ENCODE measurements around the gene NPVF. TPM values are rescaled to one million over a fixed set of nuclear protein-coding genes. Genes with fewer than 3 reads are reported as not detected.

Gene NPVF, protein sequence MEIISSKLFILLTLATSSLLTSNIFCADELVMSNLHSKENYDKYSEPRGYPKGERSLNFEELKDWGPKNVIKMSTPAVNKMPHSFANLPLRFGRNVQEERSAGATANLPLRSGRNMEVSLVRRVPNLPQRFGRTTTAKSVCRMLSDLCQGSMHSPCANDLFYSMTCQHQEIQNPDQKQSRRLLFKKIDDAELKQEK
- not detected for total RNA-seq
- polyA plus RNA-seq, result not detected
- 0 reads per million in 6 experiments for total RNA-seq

DNA sequence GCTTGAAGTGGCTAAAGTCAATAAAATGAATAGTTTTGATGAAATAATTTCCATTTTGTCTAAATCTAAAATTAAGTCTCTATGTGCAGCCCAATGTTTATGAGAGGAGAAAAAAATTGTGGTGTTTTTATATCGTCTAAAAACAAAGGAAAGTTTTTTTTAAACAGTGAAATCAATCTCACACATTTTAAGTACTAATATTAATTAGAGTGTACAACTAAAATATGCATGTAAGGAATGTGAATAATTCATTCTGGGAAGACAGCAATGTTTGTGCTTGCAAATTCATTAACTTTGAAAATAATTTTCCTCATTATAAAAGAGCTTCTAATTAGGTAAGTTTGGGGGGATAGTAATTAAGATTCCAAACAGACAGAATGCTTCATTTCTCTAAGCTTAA lies at the start of gene NPVF:
TSS of gene NPVF (minus strand) at position 101 of the 400 bp plus-strand sequence. CDS start at position 54, 47 bp downstream.
- H3K4me3 Mint-ChIP-seq, result no peak within 1 kb of the TSS
- no peaks in the 10 kb centered on the region for H3K4me1 Mint-ChIP-seq
- no peak for ATAC-seq
- H3K27me3 Mint-ChIP-seq, result peaks cover 12 to 32% (median 32%) of the 10 kb centered on the region in 5 donors
- DNase-seq, result no peak
- peaks cover 0 to 13% (median 0%) of the 10 kb centered on the region in 3 donors for H3K36me3 Mint-ChIP-seq
- POLR2A ChIA-PET, result no interaction called here
- H3K27ac Mint-ChIP-seq, result no peak within 1 kb of the TSS
- H3K9me3 Mint-ChIP-seq, result peaks cover 0 to 11% (median 0%) of the 10 kb centered on the region in 9 donors

DNA sequence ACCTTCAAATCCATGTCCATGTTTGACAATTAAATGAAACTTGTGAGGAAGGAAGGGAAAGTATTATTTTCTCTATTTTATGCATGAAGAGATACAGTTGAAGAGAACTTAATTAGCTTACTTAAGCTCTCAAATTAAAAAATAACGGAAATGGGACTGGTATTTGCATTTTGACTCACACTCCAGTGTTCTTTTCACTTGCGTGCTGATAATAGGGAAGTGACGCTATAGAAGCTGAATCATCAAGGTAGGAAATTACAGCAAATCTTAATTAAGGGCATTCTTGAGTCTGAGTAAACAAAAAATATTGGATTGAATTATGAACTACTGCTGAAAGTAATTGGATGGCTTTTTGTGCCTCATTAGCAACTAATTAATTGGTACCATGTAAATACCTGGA lies 44.0 kb upstream of the NPVF start:
- no peaks in the 10 kb centered on the region for H3K9me3 Mint-ChIP-seq
- no peak overlapping the region for H3K27ac Mint-ChIP-seq
- H3K4me3 Mint-ChIP-seq, result no peak overlapping the region
- POLR2A ChIA-PET, result no interaction called here
- ATAC-seq, result no peak
- DNase-seq, result no peak
- no peaks in the 10 kb centered on the region for H3K4me1 Mint-ChIP-seq
- H3K36me3 Mint-ChIP-seq, result no peaks in the 10 kb centered on the region
- H3K27me3 Mint-ChIP-seq, result peaks cover 0 to 2% (median 0%) of the 10 kb centered on the region in 5 donors

DNA sequence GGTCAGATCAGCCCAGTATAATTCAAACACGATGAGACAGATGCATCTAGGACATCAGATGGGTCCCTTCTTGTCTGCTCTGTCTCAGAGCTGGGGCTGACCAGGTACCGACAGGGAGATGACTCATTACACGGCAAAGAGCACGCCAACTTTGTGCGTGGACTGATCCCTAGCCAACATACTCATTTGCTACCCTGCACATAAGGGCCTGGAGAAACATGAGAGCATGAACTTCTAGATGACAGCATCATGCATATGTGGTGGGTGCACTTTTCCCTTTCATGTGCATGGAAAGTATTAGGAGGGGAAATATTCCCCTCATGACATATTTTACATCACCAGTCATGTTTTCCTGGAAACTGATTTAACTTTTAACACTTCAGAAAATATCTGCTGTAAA lies 35.1 kb upstream of the NPVF start:
- DNase-seq, result no peak
- no peak overlapping the region for H3K4me3 Mint-ChIP-seq
- POLR2A ChIA-PET, result no interaction called here
- no peaks in the 10 kb centered on the region for H3K9me3 Mint-ChIP-seq
- H3K36me3 Mint-ChIP-seq, result no peaks in the 10 kb centered on the region
- ATAC-seq, result no peak
- peak overlapping the region in 2 of 10 donors; percentile 4 to 38 for H3K27ac Mint-ChIP-seq
- H3K27me3 Mint-ChIP-seq, result peaks cover 2 to 18% (median 6%) of the 10 kb centered on the region in 5 donors
- H3K4me1 Mint-ChIP-seq, result peaks cover 10 to 31% (median 27%) of the 10 kb centered on the region in 4 donors

DNA sequence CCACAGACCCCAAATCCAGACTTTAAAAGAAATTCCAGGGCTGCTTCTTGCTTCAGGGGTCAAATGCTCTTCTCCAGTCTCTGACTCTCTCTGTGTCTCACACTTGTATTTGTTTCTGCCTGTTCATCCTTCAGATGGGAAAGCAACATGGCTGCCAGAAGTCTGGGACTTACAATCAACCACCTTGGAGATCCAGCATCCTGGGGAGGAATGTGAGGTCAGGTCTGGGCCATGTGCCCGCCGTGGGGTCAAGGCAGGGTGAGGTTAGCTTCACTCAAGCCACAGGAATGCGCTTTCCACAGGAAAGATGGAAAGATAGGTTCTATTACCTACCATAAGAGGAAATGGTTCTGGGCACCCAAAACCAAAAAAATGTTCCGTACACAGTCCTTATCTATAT lies 34.3 kb upstream of the NPVF start:
- H3K27me3 Mint-ChIP-seq, result peaks cover 2 to 18% (median 8%) of the 10 kb centered on the region in 5 donors
- POLR2A ChIA-PET, result no interaction called here
- H3K27ac Mint-ChIP-seq, result no peak overlapping the region
- DNase-seq, result no peak
- no peak for ATAC-seq
- no peak overlapping the region for H3K4me3 Mint-ChIP-seq
- H3K36me3 Mint-ChIP-seq, result no peaks in the 10 kb centered on the region
- H3K4me1 Mint-ChIP-seq, result peaks cover 10 to 31% (median 27%) of the 10 kb centered on the region in 4 donors
- no peaks in the 10 kb centered on the region for H3K9me3 Mint-ChIP-seq

DNA sequence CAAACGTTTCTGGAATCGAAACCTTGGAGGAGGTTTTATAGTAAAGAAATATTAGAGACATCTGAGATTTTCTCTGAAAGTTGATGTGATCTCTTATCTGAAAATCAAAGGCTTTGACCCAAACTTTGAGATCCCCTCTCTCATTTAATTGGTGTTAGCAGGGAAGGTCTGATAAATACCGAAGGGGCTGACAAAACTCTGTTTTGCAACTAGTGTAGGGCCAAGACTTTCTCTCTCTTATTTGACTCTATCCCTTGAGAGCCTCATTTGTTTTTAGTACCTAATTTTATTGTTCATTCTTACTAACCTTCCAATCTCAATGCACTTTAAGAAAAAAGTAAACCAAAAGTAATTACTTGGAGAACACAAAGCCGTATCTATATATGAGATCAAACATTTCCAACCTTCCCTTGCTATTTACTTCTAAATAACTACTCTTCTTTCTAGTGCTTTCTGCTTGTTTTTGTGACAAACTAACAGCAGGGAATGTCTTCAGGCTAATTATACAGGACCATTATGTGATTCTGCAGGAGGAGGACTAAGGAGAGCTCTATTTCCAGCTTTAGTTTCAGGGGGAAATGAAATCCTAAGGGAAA lies 33.4 kb upstream of the NPVF start:
- Mint-ChIP-seq H3K36me3 (no peaks in the 10 kb centered on the region), H3K27me3 (peaks cover 2 to 18% (median 8%) of the 10 kb centered on the region in 5 donors)
- no peak for ATAC-seq

DNA sequence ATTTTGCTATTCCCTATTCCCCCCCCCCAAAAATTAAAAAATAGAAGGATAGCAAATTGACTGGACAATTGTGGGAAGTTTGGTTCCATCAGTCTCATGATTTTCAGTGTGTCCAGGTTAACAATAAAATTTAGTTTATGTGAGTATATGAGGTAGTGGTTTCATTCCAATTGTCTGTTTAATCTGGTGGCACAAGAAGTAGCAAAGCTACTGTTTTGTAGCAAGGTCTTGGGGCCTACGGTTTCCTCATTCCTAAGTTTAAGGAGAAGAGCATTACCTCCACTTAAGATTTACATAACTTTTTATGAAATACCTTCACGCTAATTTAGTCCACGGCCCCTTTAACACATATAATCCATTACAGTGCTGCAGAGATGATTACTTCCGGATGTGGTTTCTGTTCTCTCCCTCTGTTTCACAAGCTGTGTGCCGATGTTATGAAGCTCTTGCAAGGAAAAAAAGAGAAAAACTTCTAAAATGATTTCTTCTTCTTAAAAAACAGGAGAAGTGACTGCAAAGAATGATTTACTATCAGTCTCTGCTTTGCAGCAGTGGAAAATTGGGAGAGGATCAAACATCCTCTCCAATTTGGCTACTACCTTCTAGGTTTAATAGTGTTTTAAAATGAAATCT lies 32.7 kb upstream of the NPVF start:
- no peaks in the 10 kb centered on the region for H3K9me3 Mint-ChIP-seq

More for the DNA sequence above, 33.4 kb upstream of the NPVF start:
- no peak for DNase-seq
- Mint-ChIP-seq H3K9me3 (no peaks in the 10 kb centered on the region), H3K4me3 (peak overlapping the region; percentile 51 to 79 (median 70)), H3K27ac (peak overlapping the region; percentile 29 to 80 (median 66)), H3K4me1 (peaks cover 10 to 31% (median 27%) of the 10 kb centered on the region in 4 donors)
- POLR2A ChIA-PET, result no interaction called here

DNA sequence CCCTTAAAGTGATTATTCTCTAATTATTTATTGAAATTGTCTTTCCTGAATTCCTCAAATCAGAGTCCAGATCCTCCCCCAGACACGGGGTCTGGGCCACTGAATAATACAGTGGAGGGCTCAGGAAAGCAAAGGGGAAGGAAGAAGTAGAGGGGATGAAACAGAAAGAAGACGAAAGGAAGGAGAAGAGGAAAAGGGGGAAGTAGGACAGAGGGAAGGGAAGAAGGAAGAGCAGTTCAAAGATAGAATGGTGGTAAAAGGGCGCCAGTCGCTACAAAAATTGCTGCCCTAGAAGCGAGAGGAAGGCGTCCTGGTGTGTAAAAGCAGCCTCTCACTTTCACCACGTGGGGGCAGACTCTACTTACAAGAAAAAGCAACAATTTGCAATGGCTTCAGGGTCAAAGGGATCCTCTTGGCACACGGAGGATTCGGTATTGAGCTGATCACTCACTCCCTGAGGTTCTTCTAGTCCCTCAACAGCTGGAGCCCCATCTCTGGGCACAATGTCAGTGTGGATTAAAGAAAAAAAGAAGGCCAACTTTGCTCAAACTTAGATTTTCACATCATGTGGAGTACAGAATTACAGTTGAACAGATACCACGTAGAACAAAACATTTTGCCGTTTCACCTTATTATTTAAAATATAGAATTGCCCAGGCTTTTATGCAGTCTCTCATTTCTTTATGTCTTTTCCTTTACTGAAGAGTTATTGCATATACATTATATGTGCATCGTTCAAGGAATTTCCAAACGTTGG lies 31.4 kb upstream of the NPVF start:
- peak overlapping the region in 9 of 10 donors; percentile 21 to 82 (median 63) for H3K27ac Mint-ChIP-seq
- DNase-seq, result peak; percentile 15 to 82 (median 68)
- POLR2A ChIA-PET, result interaction anchor here (0.7 to 1.3 kb wide), 3 partner anchors 303 to 307 kb away, joined by 3 read pairs; no protein-coding TSS in a partner anchor
- H3K36me3 Mint-ChIP-seq, result no peaks in the 10 kb centered on the region
- H3K27me3 Mint-ChIP-seq, result peaks cover 2 to 18% (median 8%) of the 10 kb centered on the region in 5 donors
- H3K4me1 Mint-ChIP-seq, result peaks cover 10 to 31% (median 27%) of the 10 kb centered on the region in 4 donors
- peak overlapping the region; percentile 13 to 78 (median 68) for H3K4me3 Mint-ChIP-seq
- peak; percentile 80 to 88 for ATAC-seq
- H3K9me3 Mint-ChIP-seq, result no peaks in the 10 kb centered on the region

More for the DNA sequence above, 32.7 kb upstream of the NPVF start:
- H3K27me3 Mint-ChIP-seq, result peaks cover 2 to 18% (median 8%) of the 10 kb centered on the region in 5 donors
- POLR2A ChIA-PET, result no interaction called here
- H3K27ac Mint-ChIP-seq, result peak overlapping the region; percentile 4 to 80 (median 71)
- peak overlapping the region; percentile 51 to 79 (median 70) for H3K4me3 Mint-ChIP-seq
- DNase-seq (peak in 5 of 10 donors; percentile 11 to 69 (median 32)), ATAC-seq (peak; percentile 88 to 91)
- H3K4me1 Mint-ChIP-seq, result peaks cover 10 to 31% (median 27%) of the 10 kb centered on the region in 4 donors
- no peaks in the 10 kb centered on the region for H3K36me3 Mint-ChIP-seq

DNA sequence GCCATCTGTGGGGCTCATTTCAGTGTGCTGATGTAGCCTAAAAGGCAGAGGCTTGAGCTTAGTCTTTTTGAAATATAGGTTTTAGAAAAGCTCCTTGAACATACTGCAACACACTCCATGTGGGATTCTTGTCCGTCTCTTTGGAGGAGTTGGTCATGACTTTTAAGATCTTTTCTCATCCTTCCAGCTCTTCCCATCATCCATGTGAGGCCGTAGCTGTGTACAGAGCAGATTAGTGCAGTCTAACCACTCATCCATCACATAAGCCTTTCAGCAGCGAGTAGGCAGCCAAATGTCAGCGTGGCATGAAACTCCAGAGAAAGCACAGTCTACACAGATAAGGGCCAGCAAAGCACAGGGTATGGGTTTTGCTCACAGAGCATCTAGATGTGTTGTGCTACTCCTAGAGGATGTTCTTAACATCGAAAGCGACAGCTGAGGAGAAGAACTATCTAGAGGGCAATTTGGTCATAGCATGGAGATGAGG lies 28.1 kb upstream of the NPVF start:
- peaks cover 0 to 17% (median 6%) of the 10 kb centered on the region in 5 donors for H3K27me3 Mint-ChIP-seq
- POLR2A ChIA-PET, result no interaction called here
- H3K27ac Mint-ChIP-seq, result peak overlapping the region in 1 of 10 donors; percentile 14
- ATAC-seq (no peak), DNase-seq (no peak)
- H3K4me1 Mint-ChIP-seq, result peaks cover 5 to 21% (median 18%) of the 10 kb centered on the region in 4 donors
- H3K9me3 Mint-ChIP-seq, result no peaks in the 10 kb centered on the region
- H3K36me3 Mint-ChIP-seq, result no peaks in the 10 kb centered on the region
- no peak overlapping the region for H3K4me3 Mint-ChIP-seq

DNA sequence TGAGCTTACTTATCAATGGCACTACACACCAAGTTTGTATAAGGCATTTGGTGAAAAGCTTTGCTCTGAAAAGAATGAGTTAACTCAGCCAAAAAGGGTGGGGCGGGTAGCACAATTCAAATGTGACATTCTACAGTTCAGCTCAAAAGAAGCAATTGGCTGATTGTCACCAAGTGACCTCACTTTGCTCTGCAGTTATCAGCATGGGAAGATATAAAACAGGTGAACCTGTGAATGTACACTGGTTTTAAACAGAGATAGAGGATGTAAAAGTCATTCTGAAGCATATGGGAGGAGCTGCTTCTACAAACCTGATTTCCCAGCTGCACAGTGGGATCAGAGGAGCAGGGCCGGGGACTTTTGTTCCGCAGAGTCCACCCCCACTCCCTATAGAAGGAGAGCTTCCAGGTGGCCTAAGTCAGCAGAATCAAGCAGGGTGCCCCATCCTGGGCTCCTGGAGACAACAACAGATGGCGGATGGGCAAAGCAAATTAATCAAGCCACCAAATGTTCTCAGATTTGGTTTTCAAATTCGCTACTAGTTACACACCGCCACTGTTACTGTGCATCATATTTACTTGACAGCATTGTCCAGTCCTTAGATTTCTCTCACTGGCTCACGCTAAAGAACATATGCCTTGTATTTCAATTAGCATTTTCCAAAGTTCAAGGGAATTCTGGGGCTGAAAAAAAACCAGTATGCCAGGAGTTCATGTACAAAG lies 27.5 kb upstream of the NPVF start:
- Mint-ChIP-seq H3K27ac (no peak overlapping the region), H3K4me1 (peaks cover 5 to 15% (median 12%) of the 10 kb centered on the region in 4 donors), H3K9me3 (no peaks in the 10 kb centered on the region), H3K36me3 (no peaks in the 10 kb centered on the region), H3K27me3 (peaks cover 0 to 17% (median 6%) of the 10 kb centered on the region in 5 donors), H3K4me3 (no peak overlapping the region)
- DNase-seq (no peak), ATAC-seq (no peak)
- POLR2A ChIA-PET, result no interaction called here

DNA sequence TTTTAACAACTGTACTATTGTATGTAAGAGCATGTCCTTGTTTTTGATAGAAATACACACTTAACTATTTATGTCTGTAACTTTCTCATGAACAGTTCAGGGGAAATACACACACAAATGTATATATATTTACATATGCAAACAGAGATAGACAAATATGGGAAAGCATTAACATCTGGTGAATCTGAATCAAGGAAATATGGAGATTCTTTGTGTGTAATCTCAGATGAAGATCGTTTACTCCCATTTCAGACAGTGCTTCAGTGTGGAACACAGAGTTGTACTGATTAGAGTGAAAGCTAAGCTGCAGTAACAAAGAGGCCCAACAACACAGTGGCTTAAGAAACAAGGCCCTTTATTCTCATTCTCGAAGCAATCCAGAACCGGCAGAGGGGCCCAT lies 26.3 kb upstream of the NPVF start:
- POLR2A ChIA-PET, result no interaction called here
- Mint-ChIP-seq H3K27me3 (peaks cover 0 to 17% (median 7%) of the 10 kb centered on the region in 5 donors), H3K9me3 (no peaks in the 10 kb centered on the region), H3K4me1 (peaks cover under 1 to 5% (median 2%) of the 10 kb centered on the region in 4 donors), H3K4me3 (no peak overlapping the region), H3K36me3 (no peaks in the 10 kb centered on the region), H3K27ac (no peak overlapping the region)
- ATAC-seq (no peak), DNase-seq (no peak)

DNA sequence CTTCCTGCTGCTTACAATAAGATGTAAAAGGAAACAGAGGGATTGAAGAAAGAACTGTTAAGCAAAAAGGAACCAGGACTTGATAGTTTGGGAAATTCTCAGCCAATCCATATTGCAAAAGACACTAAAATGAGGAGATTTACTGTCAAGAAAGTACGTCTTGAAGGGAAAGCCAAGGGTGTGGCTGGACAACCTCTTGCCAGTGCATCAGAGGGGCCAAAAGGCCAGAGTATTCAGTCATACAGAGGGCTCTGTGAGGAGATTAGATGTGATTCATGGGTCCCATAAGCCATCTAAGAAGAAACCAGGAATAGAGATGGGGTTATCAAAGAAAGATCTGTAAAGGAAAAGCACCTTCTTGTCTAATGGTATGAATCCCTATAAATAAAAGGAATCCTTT lies 25.4 kb upstream of the NPVF start:
- POLR2A ChIA-PET, result no interaction called here
- no peak overlapping the region for H3K4me3 Mint-ChIP-seq
- no peak overlapping the region for H3K27ac Mint-ChIP-seq

DNA sequence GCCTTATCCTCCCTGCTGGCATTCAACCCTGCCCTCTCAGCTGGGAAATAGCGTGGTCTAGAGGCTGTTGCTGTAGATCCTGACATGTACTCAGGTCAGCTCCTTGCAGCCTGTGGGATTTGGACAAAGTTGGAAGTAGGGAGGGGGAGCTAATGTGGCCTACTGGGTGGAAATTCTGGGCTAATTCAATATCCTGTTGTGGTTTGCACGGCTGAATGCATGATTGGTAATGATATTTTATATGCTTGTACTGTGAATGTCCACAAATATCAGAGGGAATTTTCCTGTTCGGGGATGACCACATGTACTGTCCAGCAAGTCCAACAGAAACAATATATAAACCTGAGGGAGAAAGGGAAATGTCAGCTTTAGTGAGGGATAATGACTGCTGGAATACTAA lies 22.1 kb upstream of the NPVF start:
- no peak for ATAC-seq
- no peaks in the 10 kb centered on the region for H3K9me3 Mint-ChIP-seq
- DNase-seq, result no peak
- no peaks in the 10 kb centered on the region for H3K4me1 Mint-ChIP-seq
- H3K27me3 Mint-ChIP-seq, result peaks cover 0 to 9% (median 8%) of the 10 kb centered on the region in 5 donors
- H3K27ac Mint-ChIP-seq, result no peak overlapping the region
- H3K4me3 Mint-ChIP-seq, result no peak overlapping the region
- POLR2A ChIA-PET, result no interaction called here
- H3K36me3 Mint-ChIP-seq, result no peaks in the 10 kb centered on the region

More for the DNA sequence above, 25.4 kb upstream of the NPVF start:
- H3K36me3 Mint-ChIP-seq, result no peaks in the 10 kb centered on the region
- DNase-seq (no peak), ATAC-seq (no peak)
- peaks cover 0 to 14% (median 5%) of the 10 kb centered on the region in 5 donors for H3K27me3 Mint-ChIP-seq
- H3K9me3 Mint-ChIP-seq, result no peaks in the 10 kb centered on the region
- no peaks in the 10 kb centered on the region for H3K4me1 Mint-ChIP-seq

All from naive thymus-derived CD8-positive, alpha-beta T cell (primary cell).